GM12873 (cell line): ENCODE results near the gene COL1A2.

Experiments
- TF ChIP-seq, protein P1 (sequence below): IDR thresholded peaks from 2 replicates; pipeline ENCODE4 v1.5.1; 2012; ENCODE audit warnings: low read depth, mild to moderate bottlenecking, moderate library complexity, low read length, control low read depth; ENCODE audit not compliant: insufficient read depth; ENCODE audit errors: missing control alignments

The COL1A2 gene

DNA sequence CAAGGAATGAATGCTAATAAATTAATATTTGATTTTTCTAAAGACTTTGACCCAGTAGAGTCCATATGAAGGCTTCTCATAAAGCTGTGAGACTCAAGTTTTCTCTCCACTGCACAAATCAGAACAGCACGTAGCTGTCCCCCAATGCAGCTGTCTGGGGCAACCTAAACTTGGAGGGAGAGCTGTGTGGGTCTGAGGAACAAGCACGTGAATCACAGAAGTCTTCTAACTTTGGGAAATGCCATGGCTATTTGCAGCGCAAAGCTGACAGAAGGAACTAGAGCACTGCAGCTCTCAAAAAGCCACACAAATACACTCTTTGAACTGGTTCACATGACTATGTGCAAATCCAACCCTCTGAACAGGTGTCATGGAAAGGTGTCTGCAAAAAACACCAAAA, 47.9 kb downstream of the COL1A2 start:
- TF ChIP-seq, protein P1, sequence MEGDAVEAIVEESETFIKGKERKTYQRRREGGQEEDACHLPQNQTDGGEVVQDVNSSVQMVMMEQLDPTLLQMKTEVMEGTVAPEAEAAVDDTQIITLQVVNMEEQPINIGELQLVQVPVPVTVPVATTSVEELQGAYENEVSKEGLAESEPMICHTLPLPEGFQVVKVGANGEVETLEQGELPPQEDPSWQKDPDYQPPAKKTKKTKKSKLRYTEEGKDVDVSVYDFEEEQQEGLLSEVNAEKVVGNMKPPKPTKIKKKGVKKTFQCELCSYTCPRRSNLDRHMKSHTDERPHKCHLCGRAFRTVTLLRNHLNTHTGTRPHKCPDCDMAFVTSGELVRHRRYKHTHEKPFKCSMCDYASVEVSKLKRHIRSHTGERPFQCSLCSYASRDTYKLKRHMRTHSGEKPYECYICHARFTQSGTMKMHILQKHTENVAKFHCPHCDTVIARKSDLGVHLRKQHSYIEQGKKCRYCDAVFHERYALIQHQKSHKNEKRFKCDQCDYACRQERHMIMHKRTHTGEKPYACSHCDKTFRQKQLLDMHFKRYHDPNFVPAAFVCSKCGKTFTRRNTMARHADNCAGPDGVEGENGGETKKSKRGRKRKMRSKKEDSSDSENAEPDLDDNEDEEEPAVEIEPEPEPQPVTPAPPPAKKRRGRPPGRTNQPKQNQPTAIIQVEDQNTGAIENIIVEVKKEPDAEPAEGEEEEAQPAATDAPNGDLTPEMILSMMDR, result no peak

DNA sequence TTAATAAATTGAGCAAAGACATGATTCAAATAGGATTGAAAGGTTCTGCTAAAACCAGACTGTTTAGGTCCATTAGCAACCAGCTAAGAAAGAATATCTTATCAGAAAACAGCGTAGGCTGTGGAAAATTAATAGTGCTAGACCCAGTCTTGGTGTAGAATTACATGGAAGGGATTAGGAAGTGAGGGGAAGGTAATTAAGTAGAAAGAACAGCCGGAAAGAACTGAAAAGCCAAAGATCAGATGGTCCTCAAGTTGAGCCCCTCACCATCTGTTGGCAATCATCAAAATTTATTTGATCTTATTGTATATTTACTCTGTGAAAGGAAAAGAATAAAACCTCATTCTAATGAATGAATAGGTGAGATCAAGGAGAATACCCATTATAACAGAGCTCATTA, 50.1 kb downstream of the COL1A2 start:
- TF ChIP-seq, protein P1, result no peak

GRCh38 chr7:94445696-94446194, 51.0 kb downstream of the COL1A2 start:
- TF ChIP-seq, protein P1, result no peak

DNA sequence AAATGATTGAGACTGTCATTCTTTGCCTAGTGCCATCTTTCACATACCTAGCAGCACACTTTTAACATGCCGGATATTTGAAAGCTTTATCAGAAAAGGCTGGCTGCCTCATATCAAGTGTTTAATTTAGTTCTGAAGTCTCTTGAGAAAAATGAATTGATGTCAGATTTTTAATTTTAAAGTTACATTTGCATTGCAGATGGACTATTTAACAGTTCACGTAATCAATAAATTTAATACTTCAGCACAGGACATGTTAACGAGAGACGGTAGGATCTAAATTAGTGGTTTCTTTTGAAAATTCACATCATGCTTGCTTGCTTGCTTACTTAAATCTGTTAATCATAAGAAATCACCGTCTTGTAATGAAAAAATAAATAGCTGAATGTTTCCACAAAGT, 51.6 kb downstream of the COL1A2 start:
- TF ChIP-seq, protein P1, result no peak

- TF ChIP-seq, protein P1, result peak; percentile 48
Measured at GRCh38 chr7:94449151-94449725, 54.5 kb downstream of the COL1A2 start.

DNA sequence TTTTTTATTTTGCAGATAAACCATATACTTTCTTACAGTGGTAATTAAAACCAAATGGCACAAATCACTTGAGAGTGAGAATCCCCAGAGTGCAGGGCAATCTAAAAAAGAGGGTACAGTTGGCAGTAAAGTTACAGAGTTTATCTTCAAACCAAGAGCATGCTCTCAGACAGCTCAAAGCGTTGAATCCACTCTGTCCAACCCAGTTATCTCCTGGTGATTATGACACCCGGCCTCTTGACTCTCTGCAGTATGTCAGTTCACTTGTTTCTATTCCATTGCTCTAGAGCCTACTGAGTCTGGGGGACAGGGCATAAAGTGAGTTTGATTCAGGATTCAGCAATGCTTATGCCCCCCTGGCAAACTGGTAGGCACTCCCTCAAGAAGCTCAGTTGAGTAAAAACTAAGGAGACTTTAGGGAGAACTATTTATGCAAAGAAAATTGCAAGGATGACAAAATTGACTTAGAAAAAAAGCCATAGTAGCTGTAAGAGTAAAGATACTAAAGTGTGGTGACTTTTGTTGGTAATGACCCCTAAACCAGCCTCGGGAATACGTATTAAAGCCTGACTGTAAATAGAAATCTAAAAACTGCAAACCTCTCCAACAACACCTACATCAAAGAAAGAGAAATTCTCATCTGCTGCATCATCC, 55.5 kb downstream of the COL1A2 start:
- TF ChIP-seq, protein P1, result no peak

- TF ChIP-seq, protein P1, result no peak
Measured at GRCh38 chr7:94451187-94451586, 56.5 kb downstream of the COL1A2 start.
